H1 (cell line): ENCODE data around the gene RGS3.

Experiments used
- BRCA1 ChIP-seq: IDR thresholded peaks from 2 replicates; pipeline ENCODE4 v1.6.1; 2012; ENCODE audit warnings: low read depth, low read length, improper control_type of control experiment
- CHD2 ChIP-seq: IDR thresholded peaks from 2 replicates; pipeline ENCODE4 v1.6.1; 2012; ENCODE audit warnings: low read length, improper control_type of control experiment
- CTCF ChIP-seq, 3 experiments: IDR thresholded peaks; 1 replicate in 2 of 3; 2 replicates in 1 of 3; pipeline versions ENCODE4 v1.5.1 to v1.6.1; 2011; ENCODE audit warnings: low read length in 3 of 3, mild to moderate bottlenecking in 3 of 3, inconsistent platforms in 2 of 3, low read depth in 1 of 3, moderate library complexity in 1 of 3; ENCODE audit not compliant: insufficient read depth in 1 of 3; ENCODE audit errors: control extremely low read depth in 1 of 3
- EZH2 ChIP-seq: fragments of 200-600 bp; sonication (generic); IDR thresholded peaks from 2 replicates; pipeline ENCODE4 v1.7.1; 2012; ENCODE audit warnings: low read depth, mild to moderate bottlenecking, moderate library complexity, low read length, inconsistent platforms; ENCODE audit not compliant: severe bottlenecking
- JUN ChIP-seq: IDR thresholded peaks from 2 replicates; pipeline ENCODE4 v1.6.1; 2011; ENCODE audit warnings: low read depth, mild to moderate bottlenecking, improper control_type of control experiment, low read length
- RAD21 ChIP-seq, 2 experiments: IDR thresholded peaks in 1 of 2; conservative IDR thresholded peaks in 1 of 2; 2 replicates each; pipeline ENCODE4 v1.6.1; 2011; ENCODE audit warnings: low read depth in 2 of 2, low read length in 2 of 2, improper control_type of control experiment in 1 of 2, inconsistent platforms in 1 of 2, mild to moderate bottlenecking in 1 of 2, moderate library complexity in 1 of 2
- RBBP5 ChIP-seq: IDR thresholded peaks from 2 replicates; pipeline ENCODE4 v1.7.1; 2012; ENCODE audit warnings: low read depth, mild to moderate bottlenecking, inconsistent platforms, low read length, moderate library complexity, borderline replicate concordance
- SAP30 ChIP-seq: fragments of 300-600 bp; sonication (generic); IDR thresholded peaks from 2 replicates; pipeline ENCODE4 v1.7.1; 2012; ENCODE audit warnings: low read length, moderate library complexity, mild to moderate bottlenecking, inconsistent platforms; ENCODE audit not compliant: insufficient read depth, insufficient replicate concordance
- TAF1 ChIP-seq: IDR thresholded peaks from 2 replicates; pipeline ENCODE4 v1.6.1; 2011; ENCODE audit warnings: mild to moderate bottlenecking, low read depth, low read length
- ZNF274 ChIP-seq: IDR thresholded peaks from 2 replicates; pipeline ENCODE4 v1.7.0; 2012; ENCODE audit warnings: low read length, borderline replicate concordance; ENCODE audit errors: extremely low read depth

DNA sequence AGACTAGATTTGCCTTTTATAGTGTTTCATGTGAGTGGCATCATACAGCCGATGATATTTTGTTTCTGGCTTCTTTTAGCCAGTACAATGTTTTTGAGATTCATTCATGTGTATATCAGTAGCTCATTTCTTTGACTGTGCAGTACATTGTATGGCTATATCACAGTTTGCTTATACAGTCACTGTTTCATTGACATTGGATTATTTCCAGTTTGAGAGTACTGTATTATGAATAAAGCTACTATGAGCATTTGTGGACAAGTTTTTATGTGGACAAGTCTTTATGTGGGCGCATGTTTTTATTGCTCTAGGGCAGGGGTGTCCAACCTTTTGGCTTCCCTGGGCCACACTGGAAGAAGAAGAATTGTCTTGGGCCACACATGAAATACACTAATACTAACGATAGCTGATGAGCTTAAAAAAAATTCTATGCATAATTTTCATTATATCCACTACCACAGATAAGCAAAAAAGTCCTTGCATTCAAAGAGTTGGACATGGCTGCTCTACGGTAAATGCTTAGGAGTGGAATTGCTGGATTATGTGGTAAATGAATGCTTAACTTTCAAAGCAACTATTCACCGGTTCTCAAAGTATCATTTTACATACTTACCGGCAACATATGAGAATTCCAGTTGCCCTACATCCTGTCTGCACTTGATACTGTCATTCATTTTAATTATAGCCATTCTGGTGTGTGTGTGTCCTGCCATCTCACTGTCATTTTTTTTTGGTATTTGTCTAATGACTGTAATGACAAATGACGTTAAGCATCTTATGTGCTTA is 177.8 kb downstream of the RGS3 start:
- TF ChIP-seq TAF1: no peak
- no peak for TF ChIP-seq CHD2
- TF ChIP-seq RBBP5: no peak
- no peak for TF ChIP-seq EZH2
- TF ChIP-seq CTCF (IDR thresholded peaks at IDR 0.05; ENCODE audit: control extremely low read depth in 1 of 3, insufficient read depth in 1 of 3, low read depth in 1 of 3, low read length in 3 of 3): no peak
- no peak for TF ChIP-seq SAP30
- TF ChIP-seq ZNF274: no peak
- no peak for TF ChIP-seq RAD21 (IDR thresholded peaks at IDR 0.05 in 1 of 2, conservative IDR thresholded peaks at IDR 0.05 in 1 of 2; ENCODE audit: low read depth in 2 of 2, low read length in 2 of 2)
- no peak for TF ChIP-seq JUN
- no peak for TF ChIP-seq BRCA1
